ENCODE measurements around the gene IQSEC3. TPM values are rescaled to one million over a fixed set of nuclear protein-coding genes. Genes with fewer than 3 reads are reported as not detected.

IQSEC3 gene
- total and polyA plus RNA-seq, 2 of the 13 experiments (the other 11 are each of a cell fraction or from before 2014, with no cell fraction given): not detected

DNA sequence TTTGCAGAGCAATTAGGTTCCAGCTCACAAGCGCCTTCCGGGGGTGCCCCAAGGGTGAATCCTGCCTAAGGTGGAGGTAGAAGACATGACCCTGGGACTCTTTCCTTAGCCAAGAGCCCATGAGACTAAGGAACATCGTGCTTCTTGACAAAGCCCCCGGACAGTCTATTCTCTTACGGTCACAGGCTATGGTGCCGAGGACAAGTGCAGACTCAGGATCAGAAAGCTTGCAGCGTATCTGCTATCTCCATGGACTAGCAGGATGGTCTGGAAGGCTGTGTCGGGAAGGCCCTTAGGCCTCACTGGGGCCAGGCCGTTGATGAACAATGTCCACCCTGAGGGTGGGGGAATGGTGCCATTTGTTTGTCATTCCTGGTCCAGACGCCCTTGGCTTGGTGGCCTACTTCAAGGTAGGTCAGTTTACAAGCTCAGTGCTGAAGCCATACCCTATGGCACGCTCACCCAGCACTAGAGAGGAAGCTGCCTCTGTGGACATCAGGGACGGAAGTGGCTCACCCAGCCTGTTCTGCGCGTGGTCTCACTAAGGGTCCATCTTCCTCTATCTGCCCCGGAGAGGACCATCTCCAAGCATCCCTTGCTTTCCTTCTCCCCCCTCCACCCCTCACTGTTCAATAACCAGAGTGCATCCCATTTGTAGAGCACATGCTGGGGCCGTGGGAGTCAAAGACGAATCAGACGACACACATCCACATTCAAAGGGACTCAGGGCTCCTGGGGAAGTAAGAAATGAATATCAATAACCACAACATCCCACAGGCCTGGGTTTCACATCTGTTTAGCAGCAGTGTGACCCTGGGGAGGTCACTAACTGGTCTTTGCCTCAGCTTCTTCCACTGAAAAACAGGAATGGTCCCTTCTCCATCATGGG lies 45.0 kb upstream of the IQSEC3 start (continued):
- no peak for TF ChIP-seq PHF5A (CRISPR knock-in tag; IDR thresholded peaks at IDR 0.05; ENCODE audit: low read depth, unreplicated experiment)
- 0 out of 2 replicates have a peak, but pooled peaks have one; percentile 57 for TF ChIP-seq ZNF446 (CRISPR knock-in tag; IDR thresholded peaks at IDR 0.05)
- TF ChIP-seq CBX5 (CRISPR knock-in tag; IDR thresholded peaks at IDR 0.05; ENCODE audit: borderline replicate concordance): no peak
- no peak for TF ChIP-seq DR1 (CRISPR knock-in tag; IDR thresholded peaks at IDR 0.05)
- 0 out of 2 replicates have a peak, but pooled peaks have one; percentile 14 for TF ChIP-seq ZNF547 (CRISPR knock-in tag; IDR thresholded peaks at IDR 0.05)
- no peak for TF ChIP-seq KLF9 (CRISPR knock-in tag; IDR thresholded peaks at IDR 0.05; ENCODE audit: low read depth)
- no peak for TF ChIP-seq MIER3 (CRISPR knock-in tag; IDR thresholded peaks at IDR 0.05; ENCODE audit: borderline replicate concordance)
- TF ChIP-seq JUNB (CRISPR knock-in tag; IDR thresholded peaks at IDR 0.05; ENCODE audit: borderline replicate concordance): no peak
- TF ChIP-seq GZF1 (CRISPR knock-in tag; IDR thresholded peaks at IDR 0.05): no peak
- TF ChIP-seq EED (CRISPR knock-in tag; IDR thresholded peaks at IDR 0.05): peak; percentile 80
- no peak for TF ChIP-seq PAXIP1 (CRISPR knock-in tag; conservative IDR thresholded peaks at IDR 0.05)
- no peak for TF ChIP-seq ZSCAN20 (CRISPR knock-in tag; IDR thresholded peaks at IDR 0.05; ENCODE audit: borderline replicate concordance)
- no peak for TF ChIP-seq ZNF614 (CRISPR knock-in tag; IDR thresholded peaks at IDR 0.05; ENCODE audit: borderline replicate concordance)
- peak; percentile 83 for TF ChIP-seq ZNF280B (CRISPR knock-in tag; IDR thresholded peaks at IDR 0.05; ENCODE audit: borderline replicate concordance)
- TF ChIP-seq, protein P1, sequence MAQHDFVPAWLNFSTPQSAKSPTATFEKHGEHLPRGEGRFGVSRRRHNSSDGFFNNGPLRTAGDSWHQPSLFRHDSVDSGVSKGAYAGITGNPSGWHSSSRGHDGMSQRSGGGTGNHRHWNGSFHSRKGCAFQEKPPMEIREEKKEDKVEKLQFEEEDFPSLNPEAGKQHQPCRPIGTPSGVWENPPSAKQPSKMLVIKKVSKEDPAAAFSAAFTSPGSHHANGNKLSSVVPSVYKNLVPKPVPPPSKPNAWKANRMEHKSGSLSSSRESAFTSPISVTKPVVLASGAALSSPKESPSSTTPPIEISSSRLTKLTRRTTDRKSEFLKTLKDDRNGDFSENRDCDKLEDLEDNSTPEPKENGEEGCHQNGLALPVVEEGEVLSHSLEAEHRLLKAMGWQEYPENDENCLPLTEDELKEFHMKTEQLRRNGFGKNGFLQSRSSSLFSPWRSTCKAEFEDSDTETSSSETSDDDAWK (CRISPR knock-in tag; IDR thresholded peaks at IDR 0.05): no peak
- no peak for TF ChIP-seq SNAPC4 (CRISPR knock-in tag; IDR thresholded peaks at IDR 0.05)
